Dermis blood vessel endothelial cell (primary cell): ENCODE results near the gene LSS. TPM values are rescaled to one million over a fixed set of nuclear protein-coding genes. Genes with fewer than 3 reads are reported as not detected.
"Not testable (repeated sequence)": the region's sequence is repeated elsewhere in the genome, so short reads cannot be mapped to it uniquely, and the experiment has no call there.

Experiments
- DNase-seq: peaks from one replicate; pipeline ENCODE4 v3.0.0; 2010
- total RNA-seq: library from RNA; depleted of rRNA; stranded (reverse); fragments of >200 nt; gene quantifications from 2 replicates; pipeline ENCODE4 v1.2.3, GENCODE V29; 2014

Gene LSS
- total RNA-seq, 1 donor from 2014 or later = 85.3 TPM

GRCh38 chr21:46185716-46186115 is 42.9 kb downstream of the LSS start:
- DNase-seq = no peak

GRCh38 chr21:46184625-46185555 is 43.7 kb downstream of the LSS start:
- DNase-seq = peak; percentile 93

- peak; percentile 81 for DNase-seq
These were observed 44.5 kb downstream of the LSS start, which contains the start of gene SPATC1L for GRCh38 chr21:46183910-46184624. Gene SPATC1L (minus strand): TSS chr21:46184459. CDS start chr21:46182816, 1,643 bp downstream.

- not testable (repeated sequence) for DNase-seq
These were observed 45.2 kb downstream of the LSS start for GRCh38 chr21:46183337-46183909.

- no peak for DNase-seq
These were observed 45.8 kb downstream of the LSS start for GRCh38 chr21:46182548-46183336.

GRCh38 chr21:46181953-46182547 is 46.5 kb downstream of the LSS start:
- DNase-seq = no peak

GRCh38 chr21:46181436-46181835 is 47.1 kb downstream of the LSS start:
- no peak for DNase-seq

GRCh38 chr21:46180778-46181391 is 47.7 kb downstream of the LSS start:
- no peak for DNase-seq

- DNase-seq = no peak
These were observed 48.4 kb downstream of the LSS start for GRCh38 chr21:46180079-46180722.

GRCh38 chr21:46179708-46180078 is 48.9 kb downstream of the LSS start:
- no peak for DNase-seq

- no peak for DNase-seq
These were observed 49.6 kb downstream of the LSS start for GRCh38 chr21:46178961-46179360.

- DNase-seq = not testable (repeated sequence)
These were observed 52.0 kb downstream of the LSS start for GRCh38 chr21:46176443-46177129.

GRCh38 chr21:46173573-46173972 is 55.0 kb downstream of the LSS start:
- DNase-seq = no peak

GRCh38 chr21:46172863-46173528 is 55.6 kb downstream of the LSS start:
- DNase-seq = no peak

- no peak for DNase-seq
These were observed 56.3 kb downstream of the LSS start for GRCh38 chr21:46171996-46172862.

GRCh38 chr21:46171585-46171984 is 57.0 kb downstream of the LSS start:
- no peak for DNase-seq

GRCh38 chr21:46170436-46171193 is 58.0 kb downstream of the LSS start:
- not testable (repeated sequence) for DNase-seq
